Peyer's patch (tissue), 4 donors: ENCODE measurements around the gene ZNF396.

Source experiments
- POLR2A ChIP-seq, 2 donors: fragments of 450-650 bp; IDR thresholded peaks; one replicate each; pipeline ENCODE4 v1.5.1; 2017; ENCODE audit warnings: antibody characterized with exemption in 2 of 2, mild to moderate bottlenecking in 2 of 2, moderate library complexity in 2 of 2
- TF ChIP-seq, protein P1 (sequence below), 6 experiments: fragments of 450-650 bp in 4 of 6; fragments of 200-600 bp in 2 of 6; sonication (generic) in 1 of 6; IDR thresholded peaks; one replicate each; pipeline ENCODE4 v1.5.1; 2017 to 2019; ENCODE audit warnings: antibody characterized with exemption in 6 of 6, mild to moderate bottlenecking in 3 of 6, moderate library complexity in 1 of 6

GRCh38 chr18:35410561-35410960 is 33.4 kb upstream of the ZNF396 start:
- TF ChIP-seq, protein P1, sequence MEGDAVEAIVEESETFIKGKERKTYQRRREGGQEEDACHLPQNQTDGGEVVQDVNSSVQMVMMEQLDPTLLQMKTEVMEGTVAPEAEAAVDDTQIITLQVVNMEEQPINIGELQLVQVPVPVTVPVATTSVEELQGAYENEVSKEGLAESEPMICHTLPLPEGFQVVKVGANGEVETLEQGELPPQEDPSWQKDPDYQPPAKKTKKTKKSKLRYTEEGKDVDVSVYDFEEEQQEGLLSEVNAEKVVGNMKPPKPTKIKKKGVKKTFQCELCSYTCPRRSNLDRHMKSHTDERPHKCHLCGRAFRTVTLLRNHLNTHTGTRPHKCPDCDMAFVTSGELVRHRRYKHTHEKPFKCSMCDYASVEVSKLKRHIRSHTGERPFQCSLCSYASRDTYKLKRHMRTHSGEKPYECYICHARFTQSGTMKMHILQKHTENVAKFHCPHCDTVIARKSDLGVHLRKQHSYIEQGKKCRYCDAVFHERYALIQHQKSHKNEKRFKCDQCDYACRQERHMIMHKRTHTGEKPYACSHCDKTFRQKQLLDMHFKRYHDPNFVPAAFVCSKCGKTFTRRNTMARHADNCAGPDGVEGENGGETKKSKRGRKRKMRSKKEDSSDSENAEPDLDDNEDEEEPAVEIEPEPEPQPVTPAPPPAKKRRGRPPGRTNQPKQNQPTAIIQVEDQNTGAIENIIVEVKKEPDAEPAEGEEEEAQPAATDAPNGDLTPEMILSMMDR (IDR thresholded peaks at IDR 0.05) = no peak
- TF ChIP-seq POLR2A (IDR thresholded peaks at IDR 0.05) = no peak
